Ascending aorta (tissue), 2 donors: ENCODE data around the gene NIT1. TPM values are rescaled to one million over a fixed set of nuclear protein-coding genes. Genes with fewer than 3 reads are reported as not detected.

Source experiments
- DNase-seq, 2 donors: peaks; one replicate each; pipeline ENCODE4 v3.0.0-alpha.2; 2019; ENCODE audit warnings: low spot score in 2 of 2
- H3K27ac ChIP-seq, 2 donors: fragments of 200-600 bp; sonication (generic); one replicate each; pipeline ENCODE4 v1.5.1; 2016 to 2017; ENCODE audit warnings: mild to moderate bottlenecking in 1 of 2
- H3K27me3 ChIP-seq: fragments of 200-600 bp; sonication (generic); one replicate; pipeline ENCODE4 v1.5.1; 2017
- H3K36me3 ChIP-seq, 2 donors: fragments of 200-600 bp; sonication (generic); one replicate each; pipeline ENCODE4 v1.5.1; 2016
- H3K4me1 ChIP-seq, 2 donors: fragments of 200-600 bp; sonication (generic); one replicate each; pipeline ENCODE4 v1.5.1; 2016 to 2017; ENCODE audit warnings: mild to moderate bottlenecking in 1 of 2
- H3K4me3 ChIP-seq, 2 donors: fragments of 200-600 bp; sonication (generic); one replicate each; pipeline ENCODE4 v1.5.1; 2016 to 2017; ENCODE audit warnings: mild to moderate bottlenecking in 1 of 2
- H3K9me3 ChIP-seq, 2 donors: fragments of 200-600 bp; sonication (generic); one replicate each; pipeline ENCODE4 v1.5.1; 2016
- intact Hi-C: fragments of 100-400 bp; cut with DNase I; formaldehyde crosslinking; loops from one replicate; pipeline ENCODE4 v1.15.1; 2023
- total RNA-seq: library from RNA; depleted of rRNA; stranded (reverse); fragments of >200 nt; gene quantifications from one replicate; pipeline ENCODE4 v1.1.0, GENCODE V29; 2016
- TF ChIP-seq, protein P1 (sequence below), 3 experiments: fragments of 200-600 bp in 2 of 3; fragments of 450-650 bp in 1 of 3; sonication (generic) in 2 of 3; IDR thresholded peaks; one replicate each; pipeline ENCODE4 v1.5.1; 2016 to 2019; ENCODE audit warnings: antibody characterized with exemption in 3 of 3, mild to moderate bottlenecking in 1 of 3, moderate library complexity in 1 of 3

Gene NIT1
- total RNA-seq, 1 donor from 2014 or later, result 44.9 TPM

DNA sequence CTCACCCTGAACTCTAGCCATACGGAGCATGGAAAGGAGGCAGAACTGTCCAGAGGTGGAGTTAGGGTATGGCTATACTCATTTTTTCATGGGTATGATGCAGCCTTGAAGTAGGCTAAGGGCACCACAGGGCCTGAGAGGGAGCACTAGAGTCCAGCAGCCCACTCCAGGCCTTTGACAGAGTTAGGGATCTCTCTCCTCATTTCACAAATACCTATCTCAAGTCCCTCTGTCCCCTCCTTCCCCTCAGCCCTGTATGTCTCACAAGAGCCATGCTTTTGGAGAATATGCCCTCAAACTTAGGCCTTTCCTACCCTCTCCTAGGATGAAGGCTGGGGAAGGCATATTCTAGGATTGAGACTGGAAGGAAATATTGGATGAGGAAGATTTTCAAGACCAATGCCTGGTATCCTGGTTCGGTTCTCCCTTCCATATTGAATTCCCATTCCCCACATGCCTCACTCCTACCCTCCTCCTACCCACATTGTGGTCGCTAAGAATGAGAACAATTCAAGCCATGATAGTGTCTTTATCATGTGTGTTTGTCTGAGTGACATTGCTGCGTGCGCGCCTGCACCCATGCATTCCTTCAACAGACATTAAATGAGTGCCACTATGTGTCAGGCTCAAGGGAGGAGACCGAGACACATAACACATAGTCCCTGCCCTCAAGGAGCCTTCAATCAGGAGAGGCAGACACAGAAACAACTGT, 26.0 kb upstream of the NIT1 start:
- Histone ChIP-seq H3K4me3 (no peak overlapping the region), H3K27ac (no peak overlapping the region), H3K4me1 (no peaks in the 10 kb centered on the region), H3K9me3 (no peaks in the 10 kb centered on the region), H3K27me3 (no peaks in the 10 kb centered on the region), H3K36me3 (no peaks in the 10 kb centered on the region)
- TF ChIP-seq, protein P1, sequence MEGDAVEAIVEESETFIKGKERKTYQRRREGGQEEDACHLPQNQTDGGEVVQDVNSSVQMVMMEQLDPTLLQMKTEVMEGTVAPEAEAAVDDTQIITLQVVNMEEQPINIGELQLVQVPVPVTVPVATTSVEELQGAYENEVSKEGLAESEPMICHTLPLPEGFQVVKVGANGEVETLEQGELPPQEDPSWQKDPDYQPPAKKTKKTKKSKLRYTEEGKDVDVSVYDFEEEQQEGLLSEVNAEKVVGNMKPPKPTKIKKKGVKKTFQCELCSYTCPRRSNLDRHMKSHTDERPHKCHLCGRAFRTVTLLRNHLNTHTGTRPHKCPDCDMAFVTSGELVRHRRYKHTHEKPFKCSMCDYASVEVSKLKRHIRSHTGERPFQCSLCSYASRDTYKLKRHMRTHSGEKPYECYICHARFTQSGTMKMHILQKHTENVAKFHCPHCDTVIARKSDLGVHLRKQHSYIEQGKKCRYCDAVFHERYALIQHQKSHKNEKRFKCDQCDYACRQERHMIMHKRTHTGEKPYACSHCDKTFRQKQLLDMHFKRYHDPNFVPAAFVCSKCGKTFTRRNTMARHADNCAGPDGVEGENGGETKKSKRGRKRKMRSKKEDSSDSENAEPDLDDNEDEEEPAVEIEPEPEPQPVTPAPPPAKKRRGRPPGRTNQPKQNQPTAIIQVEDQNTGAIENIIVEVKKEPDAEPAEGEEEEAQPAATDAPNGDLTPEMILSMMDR (IDR thresholded peaks at IDR 0.05), result no peak
- intact Hi-C loops, result loop anchor here (10.0 kb wide), 2 partner anchors 257 to 367 kb away; no protein-coding TSS in a partner anchor
- peak in 1 of 2 donors; percentile 27 for DNase-seq

DNA sequence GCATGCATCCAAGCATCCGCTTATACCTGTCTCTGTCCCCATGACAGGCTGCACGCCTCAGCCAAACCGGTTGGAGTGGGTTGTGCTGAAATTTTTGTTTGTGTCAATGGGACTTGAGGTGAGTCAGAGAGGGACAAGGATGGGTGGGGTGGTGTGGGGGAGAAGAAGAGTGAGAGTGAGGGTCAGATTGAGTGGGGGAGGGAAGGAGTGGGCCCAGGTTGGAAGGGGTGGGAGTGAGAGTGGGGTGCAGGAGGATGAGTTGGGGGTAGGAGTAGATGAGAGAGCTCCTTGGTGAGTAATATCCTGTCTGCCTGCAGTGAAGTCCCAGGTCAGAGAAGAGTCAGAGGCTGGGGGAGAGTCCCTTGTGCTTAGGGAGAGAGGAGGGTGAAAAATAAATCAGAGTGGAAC, 25.3 kb upstream of the NIT1 start:
- TF ChIP-seq, protein P1 (IDR thresholded peaks at IDR 0.05), result no peak
- no peaks in the 10 kb centered on the region for H3K36me3 ChIP-seq
- intact Hi-C loops, result loop anchor here (10.0 kb wide), 2 partner anchors 258 to 368 kb away; no protein-coding TSS in a partner anchor
- H3K27me3 ChIP-seq, result no peaks in the 10 kb centered on the region
- H3K4me3 ChIP-seq, result no peak overlapping the region
- H3K9me3 ChIP-seq, result no peaks in the 10 kb centered on the region
- H3K4me1 ChIP-seq, result peaks cover 0 to 5% of the 10 kb centered on the region in 2 donors
- no peak for DNase-seq
- no peak overlapping the region for H3K27ac ChIP-seq

DNA sequence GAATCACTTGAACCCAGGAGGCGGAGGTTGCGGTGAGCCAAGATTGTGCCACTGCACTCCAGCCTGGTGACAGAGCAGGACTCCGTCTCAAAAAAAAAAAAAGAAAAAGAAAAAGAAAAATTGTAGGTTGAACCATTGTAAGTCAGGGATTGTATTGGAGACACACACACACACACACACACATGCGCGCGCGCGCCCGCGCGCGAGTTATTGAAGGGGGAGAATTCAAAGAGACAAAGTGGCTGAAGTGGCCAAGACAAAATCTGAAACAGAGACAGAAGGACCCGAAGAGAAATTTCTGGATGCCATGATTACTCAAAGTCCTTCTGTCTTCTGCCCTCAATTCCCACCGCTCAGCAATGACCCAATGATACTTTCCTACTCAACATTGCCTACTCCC, 23.4 kb upstream of the NIT1 start:
- H3K4me3 ChIP-seq, result no peak overlapping the region
- intact Hi-C loops, result loop anchor here (10.0 kb wide), 2 partner anchors 260 to 370 kb away; no protein-coding TSS in a partner anchor
- TF ChIP-seq, protein P1 (IDR thresholded peaks at IDR 0.05), result no peak

DNA sequence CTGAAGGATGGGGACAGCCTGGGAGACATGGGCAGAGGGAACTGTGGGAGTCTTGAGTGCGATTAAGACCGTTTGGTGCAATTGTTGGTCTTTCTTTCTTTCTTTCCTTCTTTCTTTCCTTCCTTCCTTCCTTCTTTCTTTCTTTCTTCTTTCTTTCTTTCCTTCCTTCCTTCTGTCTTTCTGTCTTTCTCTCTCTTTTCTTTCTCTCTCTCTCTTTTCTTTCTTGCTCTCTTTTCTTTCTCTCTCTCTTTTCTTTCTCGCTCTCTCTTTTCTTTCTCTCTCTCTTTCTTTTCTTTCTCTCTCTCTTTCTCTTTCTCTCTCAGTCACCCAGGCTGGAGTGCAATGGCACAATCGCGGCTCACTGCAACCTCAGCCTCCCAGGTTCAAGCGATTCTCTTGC, 22.7 kb upstream of the NIT1 start:
- no peaks in the 10 kb centered on the region for H3K36me3 ChIP-seq
- no peak overlapping the region for H3K27ac ChIP-seq
- H3K27me3 ChIP-seq, result no peaks in the 10 kb centered on the region
- intact Hi-C loops, result loop anchor here (5.0 to 10.0 kb wide), 3 partner anchors 98 to 370 kb away; no protein-coding TSS in a partner anchor
- DNase-seq, result no peak
- TF ChIP-seq, protein P1 (IDR thresholded peaks at IDR 0.05), result no peak
- no peak overlapping the region for H3K4me3 ChIP-seq
- H3K4me1 ChIP-seq, result peaks cover 0 to 15% of the 10 kb centered on the region in 2 donors
- H3K9me3 ChIP-seq, result no peaks in the 10 kb centered on the region

More for the DNA sequence above, 23.4 kb upstream of the NIT1 start:
- H3K27ac ChIP-seq, result no peak overlapping the region
- no peaks in the 10 kb centered on the region for H3K9me3 ChIP-seq
- H3K27me3 ChIP-seq, result no peaks in the 10 kb centered on the region
- H3K36me3 ChIP-seq, result no peaks in the 10 kb centered on the region
- peaks cover 0 to 15% of the 10 kb centered on the region in 2 donors for H3K4me1 ChIP-seq
- DNase-seq, result no peak

- peak overlapping the region in 1 of 2 donors; percentile 49 for H3K27ac ChIP-seq
- H3K4me1 ChIP-seq, result peaks cover 0 to 15% of the 10 kb centered on the region in 2 donors
- H3K27me3 ChIP-seq, result no peaks in the 10 kb centered on the region
- peaks cover 0 to 4% of the 10 kb centered on the region in 2 donors for H3K36me3 ChIP-seq
- H3K9me3 ChIP-seq, result no peaks in the 10 kb centered on the region
- H3K4me3 ChIP-seq, result no peak overlapping the region
- DNase-seq, result no peak
- TF ChIP-seq, protein P1 (IDR thresholded peaks at IDR 0.05), result no peak
- intact Hi-C loops, result loop anchor here (5.0 to 10.0 kb wide), 3 partner anchors 99 to 371 kb away; no protein-coding TSS in a partner anchor
These were observed 21.9 kb upstream of the NIT1 start for GRCh38 chr1:161096015-161096414.
